ENCODE measurements around the gene ZNF787. TPM values are rescaled to one million over a fixed set of nuclear protein-coding genes. Genes with fewer than 3 reads are reported as not detected.
"Not testable (repeated sequence)": the region's sequence is repeated elsewhere in the genome, so short reads cannot be mapped to it uniquely, and the experiment has no call there.

Gene ZNF787
- total RNA-seq, 1 donor = 25.0 TPM

- Histone ChIP-seq H3K4me1 (ENCODE audit: insufficient read depth, low read length) (peaks cover 65% of the 10 kb centered on the region), H3K27me3 (ENCODE audit: insufficient read depth, low read length) (no peaks in the 10 kb centered on the region), H3K9me3 (ENCODE audit: low read depth, low read length) (no peaks in the 10 kb centered on the region), H3K4me3 (ENCODE audit: low read length) (no peak overlapping the region)
Measured at GRCh38 chr19:56107626-56108351, 13.3 kb downstream of the ZNF787 start.

- Histone ChIP-seq H3K27me3 (ENCODE audit: insufficient read depth, low read length) (no peaks in the 10 kb centered on the region), H3K4me1 (ENCODE audit: insufficient read depth, low read length) (peaks cover 57% of the 10 kb centered on the region), H3K9me3 (ENCODE audit: low read depth, low read length) (no peaks in the 10 kb centered on the region), H3K4me3 (ENCODE audit: low read length) (no peak overlapping the region)
Measured at GRCh38 chr19:56106993-56107392, 14.1 kb downstream of the ZNF787 start.

GRCh38 chr19:56106397-56106849 lies 14.7 kb downstream of the ZNF787 start:
- H3K9me3 ChIP-seq (ENCODE audit: low read depth, low read length) = no peaks in the 10 kb centered on the region
- peaks cover 51% of the 10 kb centered on the region for H3K4me1 ChIP-seq (ENCODE audit: insufficient read depth, low read length)
- no peak overlapping the region for H3K4me3 ChIP-seq (ENCODE audit: low read length)
- H3K27me3 ChIP-seq (ENCODE audit: insufficient read depth, low read length) = no peaks in the 10 kb centered on the region

GRCh38 chr19:56105831-56106396 lies 15.2 kb downstream of the ZNF787 start:
- not testable (repeated sequence) for H3K4me3 ChIP-seq (ENCODE audit: low read length); H3K27me3 ChIP-seq (ENCODE audit: insufficient read depth, low read length); H3K9me3 ChIP-seq (ENCODE audit: low read depth, low read length)
- H3K4me1 ChIP-seq (ENCODE audit: insufficient read depth, low read length) = peaks cover 46% of the 10 kb centered on the region

GRCh38 chr19:56105090-56105701 lies 15.9 kb downstream of the ZNF787 start:
- no peak overlapping the region for H3K4me3 ChIP-seq (ENCODE audit: low read length)
- H3K4me1 ChIP-seq (ENCODE audit: insufficient read depth, low read length) = peaks cover 39% of the 10 kb centered on the region
- no peaks in the 10 kb centered on the region for H3K9me3 ChIP-seq (ENCODE audit: low read depth, low read length)
- no peaks in the 10 kb centered on the region for H3K27me3 ChIP-seq (ENCODE audit: insufficient read depth, low read length)

GRCh38 chr19:56104423-56104822 lies 16.7 kb downstream of the ZNF787 start:
- peaks cover 31% of the 10 kb centered on the region for H3K4me1 ChIP-seq (ENCODE audit: insufficient read depth, low read length)
- no peaks in the 10 kb centered on the region for H3K27me3 ChIP-seq (ENCODE audit: insufficient read depth, low read length)
- no peaks in the 10 kb centered on the region for H3K9me3 ChIP-seq (ENCODE audit: low read depth, low read length)
- H3K4me3 ChIP-seq (ENCODE audit: low read length) = no peak overlapping the region

GRCh38 chr19:56103027-56103614 lies 18.0 kb downstream of the ZNF787 start:
- Histone ChIP-seq H3K9me3 (ENCODE audit: low read depth, low read length) (no peaks in the 10 kb centered on the region), H3K4me3 (ENCODE audit: low read length) (no peak overlapping the region), H3K4me1 (ENCODE audit: insufficient read depth, low read length) (peaks cover 19% of the 10 kb centered on the region), H3K27me3 (ENCODE audit: insufficient read depth, low read length) (no peaks in the 10 kb centered on the region)

- Histone ChIP-seq H3K4me1 (ENCODE audit: insufficient read depth, low read length) (peaks cover 18% of the 10 kb centered on the region), H3K4me3 (ENCODE audit: low read length) (no peak overlapping the region), H3K9me3 (ENCODE audit: low read depth, low read length) (no peaks in the 10 kb centered on the region), H3K27me3 (ENCODE audit: insufficient read depth, low read length) (no peaks in the 10 kb centered on the region)
Measured at GRCh38 chr19:56101746-56102535, 19.2 kb downstream of the ZNF787 start.

GRCh38 chr19:56101095-56101494 lies 20.0 kb downstream of the ZNF787 start:
- Histone ChIP-seq H3K27me3 (ENCODE audit: insufficient read depth, low read length) (no peaks in the 10 kb centered on the region), H3K4me1 (ENCODE audit: insufficient read depth, low read length) (peaks cover 9% of the 10 kb centered on the region), H3K9me3 (ENCODE audit: low read depth, low read length) (no peaks in the 10 kb centered on the region), H3K4me3 (ENCODE audit: low read length) (no peak overlapping the region)

- H3K27me3 ChIP-seq (ENCODE audit: insufficient read depth, low read length) = no peaks in the 10 kb centered on the region
- H3K4me1 ChIP-seq (ENCODE audit: insufficient read depth, low read length) = no peaks in the 10 kb centered on the region
- H3K4me3 ChIP-seq (ENCODE audit: low read length) = no peak overlapping the region
- H3K9me3 ChIP-seq (ENCODE audit: low read depth, low read length) = no peaks in the 10 kb centered on the region
Measured at GRCh38 chr19:56099638-56100539, 21.2 kb downstream of the ZNF787 start.

- H3K4me3 ChIP-seq (ENCODE audit: low read length) = no peak overlapping the region
- H3K27me3 ChIP-seq (ENCODE audit: insufficient read depth, low read length) = no peaks in the 10 kb centered on the region
- H3K9me3 ChIP-seq (ENCODE audit: low read depth, low read length) = no peaks in the 10 kb centered on the region
- H3K4me1 ChIP-seq (ENCODE audit: insufficient read depth, low read length) = no peaks in the 10 kb centered on the region
Measured at GRCh38 chr19:56098731-56099568, 22.1 kb downstream of the ZNF787 start.

- not testable (repeated sequence) for H3K4me3 ChIP-seq (ENCODE audit: low read length); H3K9me3 ChIP-seq (ENCODE audit: low read depth, low read length); H3K4me1 ChIP-seq (ENCODE audit: insufficient read depth, low read length); H3K27me3 ChIP-seq (ENCODE audit: insufficient read depth, low read length)
Measured at GRCh38 chr19:56098237-56098636, 22.9 kb downstream of the ZNF787 start.

GRCh38 chr19:56097776-56098175 lies 23.3 kb downstream of the ZNF787 start:
- Histone ChIP-seq H3K27me3 (ENCODE audit: insufficient read depth, low read length) (no peaks in the 10 kb centered on the region), H3K4me1 (ENCODE audit: insufficient read depth, low read length) (no peaks in the 10 kb centered on the region), H3K9me3 (ENCODE audit: low read depth, low read length) (no peaks in the 10 kb centered on the region), H3K4me3 (ENCODE audit: low read length) (no peak overlapping the region)

All from mononuclear cell (primary cell).